Ramos (cell line): ENCODE data around the gene GPRC5B.

ENCODE experiments used
- in situ Hi-C: fragments of 300-500 bp; cut with MboI; formaldehyde crosslinking; loops from one replicate; pipeline ENCODE4 v1.14.3; 2022; ENCODE audit warnings: low sequenced_read_pairs; ENCODE audit not compliant: unreplicated experiment

The GPRC5B gene, protein sequence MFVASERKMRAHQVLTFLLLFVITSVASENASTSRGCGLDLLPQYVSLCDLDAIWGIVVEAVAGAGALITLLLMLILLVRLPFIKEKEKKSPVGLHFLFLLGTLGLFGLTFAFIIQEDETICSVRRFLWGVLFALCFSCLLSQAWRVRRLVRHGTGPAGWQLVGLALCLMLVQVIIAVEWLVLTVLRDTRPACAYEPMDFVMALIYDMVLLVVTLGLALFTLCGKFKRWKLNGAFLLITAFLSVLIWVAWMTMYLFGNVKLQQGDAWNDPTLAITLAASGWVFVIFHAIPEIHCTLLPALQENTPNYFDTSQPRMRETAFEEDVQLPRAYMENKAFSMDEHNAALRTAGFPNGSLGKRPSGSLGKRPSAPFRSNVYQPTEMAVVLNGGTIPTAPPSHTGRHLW

DNA sequence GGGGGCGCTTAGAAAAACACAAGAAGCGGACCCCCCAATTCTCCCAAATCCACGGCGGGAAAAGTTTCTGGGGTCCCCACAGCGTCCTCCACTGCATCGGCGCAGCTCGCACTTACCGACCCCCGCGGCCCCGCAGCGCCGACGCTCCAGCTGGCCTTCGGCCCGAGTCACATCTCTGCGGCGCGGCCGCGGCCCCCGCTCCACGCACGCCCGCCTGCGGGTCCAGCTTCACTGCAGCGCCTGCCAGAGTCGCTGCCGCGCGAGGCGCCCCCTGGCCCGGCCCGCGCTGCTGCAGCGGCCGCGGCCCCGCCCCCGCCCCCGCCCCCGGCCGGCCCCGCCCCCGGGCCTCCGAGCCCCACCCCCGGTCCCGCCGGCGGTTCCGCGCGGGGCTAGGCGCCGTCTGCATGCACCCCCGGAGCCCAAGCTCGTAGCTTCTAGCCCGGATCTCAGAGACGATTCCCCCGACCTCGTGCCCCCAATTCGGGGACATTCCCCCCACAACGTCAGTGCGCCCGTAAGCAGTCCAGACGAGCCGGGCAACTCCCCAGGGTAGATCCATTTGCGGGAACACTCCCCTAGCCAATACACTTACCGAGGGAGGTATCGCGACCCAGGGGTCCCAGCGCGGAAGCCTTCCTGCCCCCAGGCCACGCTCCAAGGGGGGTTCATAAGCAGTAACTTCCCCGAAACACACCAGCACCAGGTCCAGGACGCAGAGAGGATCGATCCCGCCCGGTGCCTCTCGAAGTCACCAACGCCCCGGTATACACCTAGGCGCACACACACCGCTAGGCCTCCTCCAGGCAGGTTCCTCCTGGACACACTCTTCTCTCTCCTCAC is at the start of gene GPRC5B:
GPRC5B (minus strand) TSS at position 238 of the 840 bp plus-strand sequence. CDS start 12,003 bp downstream, outside the sequence.
- in situ Hi-C loops: loop anchor here (5.0 to 10.0 kb wide), 3 partner anchors 280 to 790 kb away; partner anchors contain the start of gene VPS35L

DNA sequence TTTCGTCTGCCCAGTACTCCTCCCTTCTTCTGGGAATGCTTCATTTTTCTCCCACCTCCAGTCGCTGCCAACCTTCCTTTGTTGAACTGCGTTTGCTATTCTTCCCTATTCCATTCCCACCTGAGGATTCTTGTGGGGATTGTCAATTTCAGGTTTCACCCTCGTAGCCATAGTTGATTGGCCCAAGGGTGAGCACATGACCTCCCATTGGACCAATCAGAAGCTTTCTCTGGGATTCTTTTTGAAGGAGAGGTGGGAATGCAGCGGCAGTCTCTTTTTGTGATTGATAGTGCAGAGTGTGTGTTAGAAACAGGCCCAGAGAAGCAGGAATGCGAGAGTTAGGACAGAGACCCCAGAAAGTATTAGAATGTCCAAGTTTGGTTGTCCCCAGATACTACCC is 49.1 kb upstream of the GPRC5B start:
- in situ Hi-C loops: no loop called here

DNA sequence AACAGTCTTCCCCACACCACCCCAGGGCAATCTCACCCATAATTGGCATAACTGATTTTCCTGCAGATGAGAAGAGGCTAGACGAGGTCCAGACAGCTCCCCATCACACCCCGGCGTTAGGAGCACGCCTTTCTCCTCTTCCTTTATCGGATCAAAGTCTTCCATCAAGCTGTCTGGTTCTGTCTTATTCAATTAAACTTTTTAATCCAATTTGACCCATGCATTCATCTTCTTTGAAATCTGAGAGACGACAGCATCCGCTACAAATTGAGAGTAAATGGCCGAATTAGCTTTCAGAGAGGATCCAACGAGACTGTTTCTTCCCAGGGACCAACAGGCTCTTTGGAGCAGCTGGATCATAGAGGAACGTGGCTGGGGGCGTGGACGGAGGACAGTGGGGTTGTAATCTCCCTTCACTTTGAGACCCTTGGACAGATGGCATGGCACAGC is 44.4 kb upstream of the GPRC5B start:
- in situ Hi-C loops: no loop called here

DNA sequence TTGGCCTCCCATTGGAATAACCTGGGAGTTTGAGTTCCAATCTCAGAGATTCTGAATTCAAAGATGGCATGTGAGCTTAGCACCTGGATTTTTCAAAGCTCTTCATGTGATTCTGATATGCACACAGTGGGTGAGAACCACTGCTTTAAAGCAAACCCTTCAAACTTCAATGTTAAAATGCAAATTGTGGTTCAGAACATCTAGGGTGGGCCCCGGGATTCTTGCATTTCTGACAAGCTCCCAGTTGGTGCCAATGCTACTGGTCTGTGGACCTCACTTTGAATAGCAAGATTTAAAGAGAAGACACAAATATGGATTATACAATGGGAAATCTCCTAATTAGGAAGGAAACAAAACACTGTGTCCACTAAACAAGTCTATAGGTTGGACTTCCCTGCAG is 43.8 kb upstream of the GPRC5B start:
- in situ Hi-C loops: no loop called here

DNA sequence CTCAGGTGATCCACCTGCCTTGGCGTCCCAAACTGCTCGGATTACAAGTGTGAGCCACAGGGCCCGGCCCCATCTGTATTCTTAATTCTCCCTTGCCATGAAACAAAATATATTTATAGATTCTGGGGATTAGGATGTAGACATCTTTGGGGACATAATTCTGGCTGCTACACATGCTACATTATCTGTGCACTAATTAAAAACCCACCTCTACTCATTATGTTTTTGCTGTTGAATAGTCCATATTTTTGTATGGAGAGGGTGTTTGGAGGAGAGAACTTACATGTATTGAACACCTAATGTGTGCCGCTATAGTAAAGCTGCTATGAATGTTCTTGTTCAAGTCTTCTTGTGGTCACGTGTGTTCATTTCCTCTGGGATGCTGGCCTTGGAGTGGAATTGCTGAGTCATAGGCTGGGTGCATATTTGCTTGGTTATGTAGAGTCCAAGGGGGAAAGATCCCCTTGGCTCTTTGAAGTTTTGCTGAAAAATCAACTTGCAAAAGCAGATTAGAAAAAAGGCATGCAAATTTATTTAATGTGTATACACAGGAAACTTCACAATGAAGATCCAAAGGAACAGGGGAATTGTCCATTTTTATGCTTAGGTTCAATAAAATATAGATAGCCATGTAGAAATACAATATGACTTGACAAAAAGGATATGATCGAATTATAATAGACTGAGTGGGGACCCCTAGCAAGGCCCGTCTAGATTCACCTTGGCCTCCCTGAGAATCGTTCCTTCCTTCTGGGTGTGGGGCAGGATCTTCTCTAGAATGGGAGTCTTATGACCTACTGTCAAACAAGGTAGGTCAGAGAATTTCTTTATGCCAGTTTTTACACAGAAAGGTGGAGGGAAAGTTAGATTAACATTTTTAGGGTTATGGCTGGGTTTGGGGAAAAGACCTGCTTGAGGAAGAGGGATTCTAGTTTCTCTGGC is 42.1 kb upstream of the GPRC5B start:
- in situ Hi-C loops: no loop called here

DNA sequence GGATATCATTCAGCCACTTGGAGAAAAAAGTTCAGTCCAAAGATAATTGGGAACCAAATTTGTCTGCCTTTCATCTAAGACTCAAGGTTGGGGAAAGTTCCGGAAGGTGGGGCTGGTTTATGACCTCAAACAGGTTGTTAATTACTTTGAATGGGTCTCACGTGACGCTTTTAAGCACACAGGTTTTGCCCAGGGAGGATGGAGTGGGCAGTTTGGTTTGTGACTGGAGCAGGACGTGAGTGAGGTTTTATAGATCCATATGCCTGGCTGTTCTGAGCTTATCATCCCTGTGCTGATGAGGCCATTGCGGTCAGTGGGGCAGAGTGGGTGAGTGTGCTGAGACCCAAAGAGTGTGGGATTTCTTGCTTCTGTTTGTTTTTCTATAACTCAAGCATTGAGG is 38.7 kb upstream of the GPRC5B start:
- in situ Hi-C loops: no loop called here

DNA sequence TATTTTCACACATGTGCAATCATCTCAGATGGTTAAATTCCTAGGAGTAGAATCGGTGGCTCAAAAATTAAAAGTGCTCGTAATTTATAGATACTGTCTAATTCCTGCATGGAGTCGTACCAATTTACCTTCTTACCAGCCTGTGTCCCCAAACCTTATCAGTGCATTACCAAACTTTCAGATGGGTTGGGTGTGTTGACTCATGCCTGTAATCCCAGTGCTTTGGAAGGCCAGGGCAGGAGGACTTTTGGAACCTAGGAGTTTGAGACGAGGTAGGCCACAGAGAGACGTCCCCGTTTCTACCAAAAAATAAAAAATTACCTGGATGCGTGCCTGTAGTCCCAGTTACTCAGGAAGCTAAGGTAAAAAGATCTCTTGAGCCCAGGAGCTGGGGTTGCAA is 34.5 kb upstream of the GPRC5B start:
- in situ Hi-C loops: no loop called here

DNA sequence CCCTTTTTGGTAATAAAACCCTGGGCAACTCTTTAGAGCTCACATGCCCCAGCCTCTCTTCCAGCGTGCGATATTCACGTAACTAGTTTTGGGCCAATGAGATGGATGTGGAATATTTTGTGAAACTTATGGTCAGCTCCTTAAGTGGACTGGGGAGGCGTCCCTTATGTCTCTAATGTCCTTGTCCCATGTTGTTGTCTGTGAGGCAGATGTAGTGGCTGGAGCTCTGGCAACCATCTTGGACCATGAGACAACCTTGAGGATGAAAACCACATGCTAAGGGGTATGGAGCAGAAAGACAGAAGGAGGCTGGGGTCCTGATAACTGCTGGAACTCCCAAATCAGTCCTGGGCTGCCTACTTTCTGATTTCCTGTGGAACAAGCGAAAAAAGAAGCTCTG is 31.4 kb upstream of the GPRC5B start:
- in situ Hi-C loops: no loop called here

DNA sequence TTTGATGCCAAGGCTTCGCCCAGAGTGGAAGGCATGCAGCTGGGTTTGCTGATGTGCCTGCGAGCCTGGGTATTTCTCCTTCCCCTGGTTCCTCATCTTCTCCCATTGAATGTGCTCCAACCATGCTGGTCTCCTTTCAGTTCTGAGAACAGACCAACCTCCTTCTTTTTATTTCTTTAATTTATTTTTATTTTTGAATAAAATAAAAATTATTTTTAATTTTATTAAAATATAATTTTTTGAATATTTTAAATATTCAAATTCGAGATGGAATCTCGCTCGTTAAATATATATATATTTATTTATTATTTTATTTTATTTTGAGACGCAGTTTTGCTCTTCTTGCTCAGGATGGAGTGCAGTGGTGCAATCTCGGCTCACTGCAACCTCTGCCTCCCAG is 30.2 kb upstream of the GPRC5B start:
- in situ Hi-C loops: no loop called here

DNA sequence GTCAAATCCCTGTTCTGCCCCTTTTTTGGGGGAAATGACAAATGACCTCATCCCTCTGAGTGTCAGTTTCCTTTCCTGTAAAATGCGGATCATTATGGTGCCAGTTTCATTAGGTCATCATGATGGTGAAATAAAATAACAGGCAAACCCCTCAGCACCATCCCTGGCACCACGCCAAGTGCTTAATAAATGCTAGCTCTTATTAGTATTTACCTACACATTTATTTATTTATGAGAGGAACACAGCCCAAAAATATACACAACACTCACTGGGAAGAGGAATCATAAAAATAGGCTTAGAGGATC is 28.6 kb upstream of the GPRC5B start:
- in situ Hi-C loops: no loop called here

DNA sequence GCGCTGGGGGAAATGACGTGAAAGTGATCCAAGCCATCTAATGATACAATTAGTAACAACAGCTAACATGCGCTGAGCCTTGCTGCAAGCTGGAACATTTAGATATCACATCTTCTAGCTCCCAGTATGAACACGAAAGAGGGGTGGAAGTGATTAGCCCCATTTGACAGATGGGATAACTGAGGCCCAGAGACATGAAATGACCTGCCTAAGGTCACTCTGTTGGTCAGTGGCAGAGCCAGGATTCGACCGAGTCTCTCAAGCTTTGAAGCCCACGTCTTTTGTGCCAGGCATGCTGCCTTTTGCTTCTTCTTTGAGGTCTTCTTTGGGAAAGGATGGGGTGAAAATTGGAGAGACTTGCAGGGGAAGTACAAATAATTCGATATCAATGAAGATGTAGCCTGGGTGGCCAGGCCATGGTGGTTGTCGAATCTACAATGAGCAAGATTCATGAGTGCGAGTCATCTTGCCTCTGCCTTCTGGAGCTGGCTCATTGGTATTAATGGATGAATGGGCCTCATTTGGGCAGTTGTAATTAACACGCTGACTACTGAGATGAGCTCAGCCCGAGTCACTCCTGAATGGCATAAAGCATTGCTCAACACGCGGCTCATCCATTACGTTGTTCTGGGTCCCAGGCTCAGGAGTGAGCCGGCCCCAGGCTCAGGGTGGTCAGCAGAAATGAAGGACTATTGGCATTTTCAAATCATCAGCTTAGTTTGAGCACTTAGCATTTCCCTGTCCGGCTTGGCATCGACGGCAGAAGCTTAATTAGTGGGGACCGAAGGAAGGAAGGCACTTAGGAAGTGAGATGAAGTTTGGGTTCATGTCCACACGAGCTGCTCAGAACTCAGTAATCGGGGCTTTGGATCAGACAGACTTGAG is 28.0 kb upstream of the GPRC5B start:
- in situ Hi-C loops: no loop called here

DNA sequence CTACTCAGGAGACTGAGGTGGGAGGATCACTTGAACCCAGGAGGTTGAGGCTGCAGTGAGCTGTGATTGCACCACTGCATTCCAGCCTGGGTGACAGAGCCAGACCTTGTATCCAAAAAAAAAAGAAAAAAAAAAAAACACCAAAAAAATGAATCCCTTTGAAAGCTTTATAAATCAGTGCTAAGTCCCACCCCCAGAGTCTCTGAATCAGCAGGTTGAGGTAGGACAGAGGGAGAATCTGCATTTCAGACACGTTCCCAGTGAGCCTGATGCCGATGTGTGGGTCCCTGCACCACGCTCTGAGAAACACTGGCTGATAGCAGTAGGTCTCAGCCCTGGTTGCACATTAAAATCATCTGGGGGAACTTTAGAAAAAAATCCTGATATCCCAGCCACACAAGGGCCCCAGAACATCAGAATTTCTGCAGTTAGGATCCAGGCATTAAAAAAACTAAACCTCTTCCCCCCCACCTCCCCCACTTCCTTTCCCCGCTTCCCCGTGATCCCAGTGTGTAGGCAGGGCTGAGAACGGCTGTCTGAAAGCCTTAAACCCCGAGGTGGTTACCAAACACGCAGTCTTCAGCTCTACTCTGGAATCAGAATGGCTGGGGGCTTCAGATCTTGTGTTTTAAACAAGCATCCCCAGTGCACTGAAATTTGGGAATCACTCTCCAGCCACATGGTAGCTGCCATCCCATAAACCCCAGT is 27.3 kb upstream of the GPRC5B start:
- in situ Hi-C loops: no loop called here

DNA sequence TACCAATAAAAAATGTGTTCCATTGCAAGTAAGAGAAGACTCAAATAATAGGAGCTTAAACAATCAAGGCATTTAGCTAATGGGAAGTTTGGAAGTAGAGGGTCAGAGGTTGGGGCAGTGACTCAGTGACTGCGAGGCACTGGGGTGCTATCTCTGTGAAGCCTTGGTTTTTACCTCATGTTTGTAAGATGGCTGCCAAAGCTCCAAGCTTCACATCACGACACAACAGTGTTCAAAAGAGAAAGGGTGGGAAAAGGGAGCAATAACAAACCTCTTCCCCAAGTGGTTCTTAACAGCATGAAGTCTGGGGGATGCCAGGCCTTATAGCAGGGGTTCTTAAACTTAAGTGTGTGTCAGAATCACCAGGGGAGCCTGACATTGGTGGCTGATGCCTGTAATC is 26.6 kb upstream of the GPRC5B start:
- in situ Hi-C loops: no loop called here

DNA sequence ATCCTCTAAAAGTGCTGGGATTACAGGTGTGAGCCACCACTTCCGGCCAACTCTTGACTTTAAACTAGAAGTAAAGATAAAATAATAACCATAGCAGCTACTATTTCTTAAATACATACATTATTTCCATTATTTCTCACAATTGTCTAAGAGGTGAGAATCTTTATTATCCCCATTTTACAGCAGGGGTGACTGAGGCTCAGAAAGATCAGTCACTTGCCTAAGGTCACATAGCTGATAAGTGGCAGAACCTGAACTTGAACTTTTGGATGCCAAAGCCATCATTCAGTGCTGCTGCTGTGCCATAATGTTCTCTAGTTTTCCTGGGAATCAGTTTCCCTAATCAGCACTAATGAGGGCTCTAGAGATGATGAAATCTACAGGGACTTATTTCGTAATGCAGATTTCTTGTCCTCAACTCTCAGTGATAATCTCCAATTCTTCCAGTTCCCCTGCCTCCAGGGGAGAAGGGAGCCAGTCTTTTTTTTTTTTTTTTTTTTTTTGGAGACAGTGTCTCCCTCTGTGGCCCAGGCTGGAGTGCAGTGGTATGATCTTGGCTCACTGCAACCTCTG is 25.2 kb upstream of the GPRC5B start:
- in situ Hi-C loops: loop anchor here (10.0 kb wide), 1 partner anchor 385 kb away; no protein-coding TSS in a partner anchor

DNA sequence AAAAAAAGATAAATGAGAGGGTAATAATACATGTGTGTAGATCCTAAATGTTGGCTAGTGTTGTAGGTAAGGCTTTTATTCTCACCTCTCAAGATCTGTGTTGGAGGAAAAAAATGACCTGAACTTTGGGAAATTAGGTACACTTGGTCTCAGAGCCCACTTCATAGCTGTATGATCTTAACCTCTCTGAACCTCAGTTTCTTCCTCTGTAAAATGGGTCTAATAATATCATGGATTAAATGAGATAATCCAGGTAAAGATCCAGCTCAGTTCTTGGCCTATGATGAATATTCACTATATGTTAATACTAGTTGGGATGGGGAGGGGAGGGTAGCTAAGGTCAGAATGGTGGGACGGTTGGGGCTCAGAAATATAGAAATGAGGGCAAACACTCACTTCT is 24.3 kb upstream of the GPRC5B start:
- in situ Hi-C loops: loop anchor here (10.0 kb wide), 1 partner anchor 386 kb away; no protein-coding TSS in a partner anchor

DNA sequence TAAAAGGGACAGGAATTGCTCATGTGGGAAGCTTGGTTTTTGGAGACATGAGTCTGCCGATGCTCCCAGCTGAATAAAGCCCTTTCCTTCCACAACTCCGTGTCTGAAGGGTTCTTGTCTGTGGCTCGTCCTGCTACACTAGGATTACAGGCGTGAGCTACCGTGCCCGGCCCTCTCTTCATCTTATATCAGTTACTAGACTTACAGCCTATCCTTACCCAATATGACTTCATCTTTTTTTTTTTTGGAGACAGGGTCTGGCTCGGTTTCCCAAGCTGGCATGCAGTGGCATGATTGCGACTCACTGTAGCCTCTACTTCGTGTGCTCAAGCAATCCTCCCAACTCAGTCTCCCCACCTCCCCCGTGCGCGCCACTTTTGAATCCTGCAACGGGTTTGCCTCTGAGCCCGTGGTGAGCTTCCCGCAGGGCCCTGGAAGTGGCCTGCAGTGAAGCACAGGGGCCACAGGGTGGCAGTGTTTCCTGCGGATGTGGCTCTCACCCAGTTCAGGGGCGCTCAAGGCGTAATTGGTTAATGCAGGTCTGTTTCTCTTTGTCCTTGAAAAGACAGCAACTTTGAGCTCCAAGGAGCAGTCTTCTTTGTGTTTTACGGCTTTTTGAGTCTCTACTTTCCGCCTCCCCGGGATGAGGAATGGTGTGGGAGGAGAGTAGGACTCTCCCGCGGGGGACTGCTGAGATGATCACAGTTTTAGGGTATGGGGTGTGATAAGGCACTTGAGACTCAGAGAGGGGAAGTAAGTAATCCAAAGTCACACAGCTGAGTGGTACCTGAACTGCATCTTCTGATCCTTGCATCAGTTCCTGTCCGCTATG is 22.7 kb upstream of the GPRC5B start:
- in situ Hi-C loops: loop anchor here (10.0 kb wide), 1 partner anchor 387 kb away; no protein-coding TSS in a partner anchor

DNA sequence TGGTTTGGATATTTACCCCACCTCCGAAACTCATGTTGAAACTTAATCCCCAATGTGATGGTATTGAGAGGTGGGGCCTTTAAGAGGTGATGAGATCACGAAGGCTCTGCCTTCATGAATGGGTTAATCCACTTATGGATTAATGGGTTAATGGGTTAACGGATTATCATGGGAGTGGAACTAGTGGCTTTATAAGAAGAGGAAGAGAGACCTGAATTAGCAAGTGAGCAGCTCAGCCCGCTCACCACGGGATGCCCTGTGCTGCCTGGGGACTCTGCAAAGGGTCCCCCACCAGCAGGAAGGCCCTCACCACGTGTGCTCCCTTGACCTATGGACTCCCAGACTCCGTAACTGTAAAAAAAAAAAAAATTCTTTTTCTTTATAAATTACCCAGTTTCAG is 16.5 kb upstream of the GPRC5B start:
- in situ Hi-C loops: loop anchor here (10.0 kb wide), 1 partner anchor 394 kb away; no protein-coding TSS in a partner anchor
